GM12801 (cell line): ENCODE data around the gene KCNK7.

ENCODE experiments used
- TF ChIP-seq, protein P1 (sequence below): IDR thresholded peaks from one replicate; pipeline ENCODE4 v1.5.1; 2011; ENCODE audit warnings: control low read depth; ENCODE audit not compliant: insufficient read length; ENCODE audit errors: extremely low read depth

The KCNK7 gene

GRCh38 chr11:65606876-65607613 is 11.4 kb upstream of the KCNK7 start:
- TF ChIP-seq, protein P1, sequence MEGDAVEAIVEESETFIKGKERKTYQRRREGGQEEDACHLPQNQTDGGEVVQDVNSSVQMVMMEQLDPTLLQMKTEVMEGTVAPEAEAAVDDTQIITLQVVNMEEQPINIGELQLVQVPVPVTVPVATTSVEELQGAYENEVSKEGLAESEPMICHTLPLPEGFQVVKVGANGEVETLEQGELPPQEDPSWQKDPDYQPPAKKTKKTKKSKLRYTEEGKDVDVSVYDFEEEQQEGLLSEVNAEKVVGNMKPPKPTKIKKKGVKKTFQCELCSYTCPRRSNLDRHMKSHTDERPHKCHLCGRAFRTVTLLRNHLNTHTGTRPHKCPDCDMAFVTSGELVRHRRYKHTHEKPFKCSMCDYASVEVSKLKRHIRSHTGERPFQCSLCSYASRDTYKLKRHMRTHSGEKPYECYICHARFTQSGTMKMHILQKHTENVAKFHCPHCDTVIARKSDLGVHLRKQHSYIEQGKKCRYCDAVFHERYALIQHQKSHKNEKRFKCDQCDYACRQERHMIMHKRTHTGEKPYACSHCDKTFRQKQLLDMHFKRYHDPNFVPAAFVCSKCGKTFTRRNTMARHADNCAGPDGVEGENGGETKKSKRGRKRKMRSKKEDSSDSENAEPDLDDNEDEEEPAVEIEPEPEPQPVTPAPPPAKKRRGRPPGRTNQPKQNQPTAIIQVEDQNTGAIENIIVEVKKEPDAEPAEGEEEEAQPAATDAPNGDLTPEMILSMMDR: no peak

DNA sequence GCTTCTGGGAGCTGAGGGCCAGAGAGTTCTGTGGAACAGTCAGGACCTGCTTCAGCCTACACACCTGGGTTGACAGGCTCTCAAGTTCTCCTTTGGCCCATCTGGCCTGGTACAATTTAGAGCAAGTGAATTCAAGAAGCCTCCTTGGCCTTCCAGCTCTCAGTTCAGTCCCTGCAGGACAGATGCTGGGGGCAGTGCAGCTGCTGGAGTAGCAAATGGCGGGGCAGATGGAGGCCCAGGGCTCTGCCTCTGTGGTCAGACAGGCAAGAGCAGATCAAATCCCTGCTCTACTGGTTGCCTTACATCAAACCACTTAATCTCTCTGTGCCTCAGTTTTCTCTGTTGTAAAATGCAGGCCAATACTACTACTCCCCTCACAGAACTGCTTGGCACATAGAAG is 8.7 kb upstream of the KCNK7 start:
- TF ChIP-seq, protein P1: no peak

DNA sequence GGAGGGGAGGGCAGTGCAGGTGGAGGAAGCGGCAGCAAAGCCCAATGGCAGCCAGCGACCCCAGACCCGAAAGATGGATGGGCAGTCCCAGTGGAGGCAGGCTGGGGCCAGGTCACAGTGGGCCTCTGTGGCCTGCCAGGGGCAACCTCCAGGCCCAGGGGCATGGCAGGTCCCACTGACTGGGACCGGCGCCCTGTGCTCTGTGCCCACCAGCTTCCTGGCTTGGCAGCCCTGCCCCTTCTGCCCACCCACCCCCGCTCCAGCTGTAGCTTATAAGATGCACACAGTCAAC is 4.3 kb upstream of the KCNK7 start:
- TF ChIP-seq, protein P1: no peak

DNA sequence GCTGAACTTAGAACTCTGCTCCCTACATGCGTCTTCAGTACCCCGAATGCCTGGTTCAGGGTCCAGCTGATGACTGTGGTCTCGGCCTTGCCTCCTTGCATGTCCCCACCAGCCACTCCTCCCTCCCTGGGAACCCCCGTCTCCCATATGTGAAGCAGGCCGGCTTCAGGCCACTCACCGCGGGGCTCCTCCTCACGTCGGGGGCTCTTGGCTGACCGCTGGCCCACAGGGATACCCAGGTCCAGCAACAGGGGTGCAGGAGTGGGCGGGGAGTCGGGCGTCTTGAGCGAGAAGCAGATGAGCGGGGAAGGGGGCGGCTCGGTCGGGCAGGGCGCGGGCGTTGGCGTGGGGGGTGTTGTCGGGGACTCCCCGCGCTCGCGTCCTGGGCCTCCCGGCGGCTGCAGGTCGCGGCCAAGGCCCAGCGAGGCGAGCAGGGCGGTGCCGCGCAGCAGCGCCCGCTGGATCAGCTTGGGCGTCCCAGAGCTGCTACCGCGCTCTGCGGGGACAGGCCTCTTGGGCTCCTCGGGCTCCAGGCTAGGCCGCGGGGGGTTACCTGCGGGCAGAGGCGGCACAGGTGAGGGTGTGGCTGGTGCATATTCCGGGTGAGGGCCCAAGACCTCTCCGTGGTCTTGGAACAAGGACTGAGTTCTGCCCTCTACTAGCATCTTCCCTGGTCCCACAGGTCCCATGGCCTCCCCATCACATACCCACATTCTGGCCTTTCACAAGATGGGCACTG is 3.8 kb upstream of the KCNK7 start:
- TF ChIP-seq, protein P1: no peak

DNA sequence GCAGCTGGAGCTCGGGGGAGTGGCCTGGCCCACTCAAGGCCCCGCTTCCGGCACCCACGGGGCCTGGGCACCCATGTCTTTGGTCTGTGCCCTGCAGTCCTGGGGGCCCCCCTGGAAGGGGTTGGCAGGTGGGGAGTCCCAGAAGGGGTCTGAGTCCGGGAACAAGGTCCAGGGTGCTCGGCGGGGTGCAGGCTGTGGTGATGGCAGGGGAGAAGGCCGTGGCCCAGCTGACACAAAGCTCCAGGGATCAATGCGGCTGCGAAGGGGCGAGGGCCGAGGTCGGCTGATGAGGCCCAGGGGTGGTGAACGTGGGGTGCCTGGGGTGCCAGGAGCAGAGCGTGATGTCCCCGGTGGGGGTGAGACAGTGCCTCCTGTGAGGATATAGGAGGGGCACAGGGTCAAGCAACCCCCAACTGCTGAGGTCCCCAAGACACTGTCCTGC is 2.7 kb upstream of the KCNK7 start:
- TF ChIP-seq, protein P1: no peak

DNA sequence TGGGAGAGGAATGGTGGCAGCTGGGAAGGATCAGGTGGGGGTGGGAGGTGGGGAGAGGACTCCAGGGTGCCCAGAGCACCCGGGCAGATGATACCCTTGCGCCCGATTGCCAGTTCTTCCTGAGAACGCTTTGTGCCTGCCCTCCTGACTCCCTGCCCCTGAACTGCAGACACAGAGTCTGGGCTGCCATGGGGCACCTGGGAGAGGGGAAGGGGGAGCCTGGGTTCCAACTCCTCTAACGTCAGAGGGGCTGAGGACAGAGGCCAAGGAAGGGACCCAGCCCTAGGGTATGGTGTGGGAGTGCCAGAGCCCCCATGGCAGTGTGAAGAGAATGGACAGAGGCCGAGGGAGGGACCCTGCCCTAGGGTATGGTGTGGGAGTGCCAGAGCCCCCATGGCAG is 920 bp upstream of the KCNK7 start:
- TF ChIP-seq, protein P1: no peak

GRCh38 chr11:65595131-65595530 is 469 bp downstream of the KCNK7 start:
- TF ChIP-seq, protein P1: no peak
